Fibroblast of lung (primary cell): ENCODE results near the gene KCNG2.

ENCODE experiments used
- EZH2 ChIP-seq: IDR thresholded peaks from 2 replicates; pipeline ENCODE4 v1.5.1; 2012; ENCODE audit warnings: low read length, control low read depth, mild to moderate bottlenecking; ENCODE audit errors: missing control alignments
- TF ChIP-seq, protein P1 (sequence below), 2 donors: IDR thresholded peaks in 1 of 2; conservative IDR thresholded peaks in 1 of 2; 1 replicate in 1 of 2; 2 replicates in 1 of 2; pipeline ENCODE4 v1.5.1; 2011 to 2012; ENCODE audit warnings: low read length in 2 of 2, control low read depth in 1 of 2, inconsistent platforms in 1 of 2, low read depth in 1 of 2, mild to moderate bottlenecking in 1 of 2

DNA sequence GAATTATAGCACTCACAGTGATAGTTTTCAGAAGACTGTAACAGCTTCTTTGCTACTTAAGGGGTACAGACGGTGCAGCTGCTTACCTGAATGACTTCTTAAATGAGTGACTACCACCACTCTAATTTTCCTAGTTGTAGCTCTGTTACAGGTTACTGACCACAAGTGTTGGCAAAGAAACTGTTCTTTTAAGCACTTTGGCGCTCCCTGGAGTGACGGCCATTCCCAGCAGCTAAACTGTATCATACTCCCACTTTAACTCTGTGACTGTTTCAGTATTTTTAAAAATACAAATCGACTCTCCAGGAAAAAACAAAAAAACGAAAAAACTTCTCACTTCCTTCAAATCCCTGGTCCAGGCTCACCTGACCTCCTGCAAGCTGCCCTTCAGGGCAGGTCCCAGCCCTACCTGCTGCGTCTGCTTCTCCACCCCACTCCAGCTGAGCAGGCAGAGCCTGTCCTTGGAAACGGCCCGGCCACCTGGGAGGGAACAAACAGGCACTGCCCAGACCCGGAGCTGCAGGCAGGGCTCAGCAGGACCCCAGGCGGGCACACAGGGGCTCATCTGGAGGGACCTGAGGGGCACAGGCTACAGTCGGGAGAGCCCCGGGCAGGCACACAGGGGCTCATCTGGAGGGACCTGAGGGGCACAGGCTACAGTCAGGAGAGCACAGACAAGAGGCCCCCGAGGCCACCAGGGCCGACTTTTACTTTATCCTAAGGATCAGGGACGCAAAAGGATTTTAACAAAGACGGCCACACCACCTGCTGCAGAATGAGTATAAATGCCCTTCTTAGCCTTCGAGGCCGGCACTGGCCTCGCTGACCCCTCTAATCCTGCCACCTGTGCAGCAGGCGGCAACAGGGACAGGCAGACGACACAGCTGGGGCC is 129.2 kb downstream of the KCNG2 start:
- TF ChIP-seq, protein P1, sequence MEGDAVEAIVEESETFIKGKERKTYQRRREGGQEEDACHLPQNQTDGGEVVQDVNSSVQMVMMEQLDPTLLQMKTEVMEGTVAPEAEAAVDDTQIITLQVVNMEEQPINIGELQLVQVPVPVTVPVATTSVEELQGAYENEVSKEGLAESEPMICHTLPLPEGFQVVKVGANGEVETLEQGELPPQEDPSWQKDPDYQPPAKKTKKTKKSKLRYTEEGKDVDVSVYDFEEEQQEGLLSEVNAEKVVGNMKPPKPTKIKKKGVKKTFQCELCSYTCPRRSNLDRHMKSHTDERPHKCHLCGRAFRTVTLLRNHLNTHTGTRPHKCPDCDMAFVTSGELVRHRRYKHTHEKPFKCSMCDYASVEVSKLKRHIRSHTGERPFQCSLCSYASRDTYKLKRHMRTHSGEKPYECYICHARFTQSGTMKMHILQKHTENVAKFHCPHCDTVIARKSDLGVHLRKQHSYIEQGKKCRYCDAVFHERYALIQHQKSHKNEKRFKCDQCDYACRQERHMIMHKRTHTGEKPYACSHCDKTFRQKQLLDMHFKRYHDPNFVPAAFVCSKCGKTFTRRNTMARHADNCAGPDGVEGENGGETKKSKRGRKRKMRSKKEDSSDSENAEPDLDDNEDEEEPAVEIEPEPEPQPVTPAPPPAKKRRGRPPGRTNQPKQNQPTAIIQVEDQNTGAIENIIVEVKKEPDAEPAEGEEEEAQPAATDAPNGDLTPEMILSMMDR (conservative IDR thresholded peaks at IDR 0.05 in 1 of 2, IDR thresholded peaks at IDR 0.05 in 1 of 2; ENCODE audit: low read depth in 1 of 2, low read length in 2 of 2) = no peak
- TF ChIP-seq EZH2 = no peak
